ENCODE data around the gene SLC2A4RG.
"Not testable (repeated sequence)": the region's sequence is repeated elsewhere in the genome, so short reads cannot be mapped to it uniquely, and the experiment has no call there.

SLC2A4RG gene

GRCh38 chr20:63755933-63756647 is 16.5 kb downstream of the SLC2A4RG start:
- DNase-seq = no peak

GRCh38 chr20:63756648-63756991 is 17.0 kb downstream of the SLC2A4RG start:
- DNase-seq = no peak

GRCh38 chr20:63758152-63758551 is 18.6 kb downstream of the SLC2A4RG start:
- no peak for DNase-seq

- no peak for DNase-seq
These were observed 19.9 kb downstream of the SLC2A4RG start for GRCh38 chr20:63759377-63759901.

- no peak for DNase-seq
These were observed 25.7 kb downstream of the SLC2A4RG start for GRCh38 chr20:63765082-63765873.

- DNase-seq = no peak
These were observed 26.3 kb downstream of the SLC2A4RG start for GRCh38 chr20:63765902-63766301.

- no peak for DNase-seq
These were observed 27.3 kb downstream of the SLC2A4RG start for GRCh38 chr20:63766695-63767426.

GRCh38 chr20:63767456-63767855 is 27.9 kb downstream of the SLC2A4RG start:
- DNase-seq = no peak

GRCh38 chr20:63767886-63768285 is 28.3 kb downstream of the SLC2A4RG start:
- no peak for DNase-seq

GRCh38 chr20:63768591-63769515 is 29.3 kb downstream of the SLC2A4RG start:
- no peak for DNase-seq

- no peak for DNase-seq
These were observed 30.4 kb downstream of the SLC2A4RG start for GRCh38 chr20:63769891-63770474.

GRCh38 chr20:63771046-63771707 is 31.6 kb downstream of the SLC2A4RG start:
- DNase-seq = no peak

- DNase-seq = no peak
These were observed 33.4 kb downstream of the SLC2A4RG start for GRCh38 chr20:63772781-63773518.

GRCh38 chr20:63773571-63774241 is 34.1 kb downstream of the SLC2A4RG start:
- DNase-seq = no peak

- DNase-seq = no peak
These were observed 34.7 kb downstream of the SLC2A4RG start for GRCh38 chr20:63774306-63774705.

GRCh38 chr20:63775096-63775978 is 35.8 kb downstream of the SLC2A4RG start:
- DNase-seq = no peak

GRCh38 chr20:63776875-63777274 is 37.3 kb downstream of the SLC2A4RG start:
- not testable (repeated sequence) for DNase-seq

GRCh38 chr20:63777614-63778013 is 38.0 kb downstream of the SLC2A4RG start:
- no peak for DNase-seq

Measured in activated CD4-positive, CD25-positive, alpha-beta regulatory T cell treated with anti-CD3 and anti-CD28 coated beads, Interleukin-2, amount 50 U/mL, for 72 hours (primary cell).